Natural killer cell treated with Interleukin-12 subunit alpha and Interleukin-12 subunit beta and Interleukin-15 and Interleukin-18, amount 100 ng/mL, for 72 hours (primary cell): ENCODE data around the gene ETS1. TPM values are rescaled to one million over a fixed set of nuclear protein-coding genes. Genes with fewer than 3 reads are reported as not detected.
A peak's percentile ranks its signal among the peaks of the same experiment; 100 is the strongest.

Experiments used
- ATAC-seq, 2 donors: fragments of 150-1000 bp; cut with Tn5 transposase in 1 of 2; sonication (Bioruptor Pico), chemical (Tn5 transposase) in 1 of 2; 2 replicates each; pipeline ENCODE4 v1.10.0; 2021
- DNase-seq: peaks from one replicate; pipeline ENCODE4 v3.0.0; 2022; ENCODE audit warnings: low spot score
- H3K27ac Mint-ChIP-seq, 2 donors: 1 replicate in 1 of 2; 2 replicates in 1 of 2; pipeline ENCODE4 v1.8.0; 2022; ENCODE audit warnings: mixed read lengths in 2 of 2, mild to moderate bottlenecking in 1 of 2, moderate library complexity in 1 of 2
- H3K27me3 Mint-ChIP-seq, 2 donors: 1 replicate in 1 of 2; 2 replicates in 1 of 2; pipeline ENCODE4 v1.8.0; 2022; ENCODE audit warnings: mixed read lengths in 2 of 2
- H3K36me3 Mint-ChIP-seq: one replicate; pipeline ENCODE4 v1.8.0; 2022; ENCODE audit warnings: mixed read lengths
- H3K4me1 Mint-ChIP-seq, 2 donors: 1 replicate in 1 of 2; 2 replicates in 1 of 2; pipeline ENCODE4 v1.8.0; 2022; ENCODE audit warnings: low read depth in 2 of 2, mixed read lengths in 2 of 2, mild to moderate bottlenecking in 1 of 2
- H3K4me3 Mint-ChIP-seq: one replicate; pipeline ENCODE4 v1.8.0; 2022; ENCODE audit warnings: mixed read lengths
- H3K9me3 Mint-ChIP-seq: 2 replicates; pipeline ENCODE4 v1.8.0; 2022; ENCODE audit warnings: mixed read lengths
- total RNA-seq, 2 donors: library from RNA; stranded (reverse); gene quantifications; one replicate each; pipeline ENCODE4 v1.2.3, GENCODE V29; 2022

ETS1 gene
- total RNA-seq, 2 donors from 2014 or later: 521 to 738 TPM

- Mint-ChIP-seq H3K9me3 (no peaks in the 10 kb centered on the region), H3K4me1 (peaks cover 92 to 97% of the 10 kb centered on the region in 2 donors)
- DNase-seq: no peak
Measured at GRCh38 chr11:128506356-128506755, 81.0 kb downstream of the ETS1 start.

GRCh38 chr11:128505449-128506065 lies 81.8 kb downstream of the ETS1 start:
- Mint-ChIP-seq H3K4me3 (peak overlapping the region; percentile 98), H3K27me3 (no peaks in the 10 kb centered on the region), H3K9me3 (no peaks in the 10 kb centered on the region), H3K27ac (peak overlapping the region; percentile 95 to 96), H3K36me3 (peaks cover 61% of the 10 kb centered on the region), H3K4me1 (peaks cover 93 to 97% of the 10 kb centered on the region in 2 donors)
- no peak for DNase-seq
- no peak for ATAC-seq

More at GRCh38 chr11:128506356-128506755, 81.0 kb downstream of the ETS1 start:
- ATAC-seq: no peak
- peak overlapping the region; percentile 98 for H3K4me3 Mint-ChIP-seq
- no peaks in the 10 kb centered on the region for H3K27me3 Mint-ChIP-seq
- H3K27ac Mint-ChIP-seq: peak overlapping the region; percentile 95 to 96
- peaks cover 57% of the 10 kb centered on the region for H3K36me3 Mint-ChIP-seq

DNA sequence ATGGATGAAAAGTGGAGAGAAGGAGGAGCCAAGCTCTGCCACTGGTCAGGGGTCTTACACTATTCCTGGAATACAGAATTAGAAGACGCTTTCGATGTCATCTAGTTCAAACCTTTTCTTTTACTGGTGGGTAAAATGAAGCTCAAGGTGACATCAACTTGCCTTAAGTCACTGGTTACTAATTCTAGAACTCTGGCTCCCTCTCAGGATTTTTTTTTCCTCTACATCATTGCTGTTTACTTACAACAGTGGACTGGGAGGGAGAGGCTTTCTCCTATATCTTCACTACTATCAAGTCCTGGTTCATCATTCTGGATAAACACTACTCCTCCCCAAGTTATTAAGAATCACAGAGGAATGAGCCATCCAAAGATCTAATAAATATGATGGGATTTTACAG lies 82.9 kb downstream of the ETS1 start:
- Mint-ChIP-seq H3K36me3 (peaks cover 57% of the 10 kb centered on the region), H3K4me1 (peaks cover 91 to 95% of the 10 kb centered on the region in 2 donors), H3K4me3 (peak overlapping the region; percentile 98), H3K9me3 (no peaks in the 10 kb centered on the region), H3K27ac (peak overlapping the region; percentile 95 to 96), H3K27me3 (no peaks in the 10 kb centered on the region)
- no peak for ATAC-seq
- DNase-seq: no peak

DNA sequence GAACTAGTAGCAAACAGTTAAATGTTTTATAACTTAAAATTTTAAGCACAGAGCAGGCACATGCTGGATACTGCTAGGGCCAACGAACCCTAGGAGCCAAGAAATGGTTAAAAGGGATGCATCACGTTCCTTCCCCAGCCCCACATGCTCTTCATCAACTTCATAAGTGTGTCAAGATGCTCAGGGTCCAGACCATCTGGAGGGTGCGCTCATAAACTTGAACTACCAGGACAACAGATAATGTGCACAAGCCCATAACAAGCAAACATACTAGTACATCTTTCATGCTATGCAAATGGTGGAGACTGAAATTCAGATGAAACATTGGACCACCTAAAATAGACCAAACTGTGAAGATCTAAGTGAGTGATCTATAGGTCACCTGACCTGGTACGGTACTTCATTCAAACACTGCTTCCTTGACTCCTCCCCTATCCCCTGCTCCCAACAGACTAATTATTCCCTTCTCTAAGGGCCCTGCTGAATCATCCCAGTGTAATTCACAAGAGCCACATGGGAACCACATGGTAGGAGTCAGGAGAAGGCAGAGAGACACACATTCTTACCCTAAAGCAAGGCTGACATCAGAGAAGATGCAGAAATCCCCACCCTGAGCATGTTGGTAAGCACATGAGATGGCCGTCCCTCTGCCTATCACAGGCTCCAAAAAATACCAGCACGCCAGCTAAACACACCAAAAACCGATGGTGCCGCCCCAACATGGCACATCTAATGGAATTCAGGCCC lies 83.9 kb downstream of the ETS1 start:
- DNase-seq (no peak), ATAC-seq (peak; percentile 31 to 50)
- peaks cover 56% of the 10 kb centered on the region for H3K36me3 Mint-ChIP-seq
- peak overlapping the region; percentile 95 to 96 for H3K27ac Mint-ChIP-seq
- H3K9me3 Mint-ChIP-seq: no peaks in the 10 kb centered on the region
- peak overlapping the region; percentile 98 for H3K4me3 Mint-ChIP-seq
- H3K4me1 Mint-ChIP-seq: peaks cover 91 to 95% of the 10 kb centered on the region in 2 donors
- H3K27me3 Mint-ChIP-seq: no peaks in the 10 kb centered on the region

DNA sequence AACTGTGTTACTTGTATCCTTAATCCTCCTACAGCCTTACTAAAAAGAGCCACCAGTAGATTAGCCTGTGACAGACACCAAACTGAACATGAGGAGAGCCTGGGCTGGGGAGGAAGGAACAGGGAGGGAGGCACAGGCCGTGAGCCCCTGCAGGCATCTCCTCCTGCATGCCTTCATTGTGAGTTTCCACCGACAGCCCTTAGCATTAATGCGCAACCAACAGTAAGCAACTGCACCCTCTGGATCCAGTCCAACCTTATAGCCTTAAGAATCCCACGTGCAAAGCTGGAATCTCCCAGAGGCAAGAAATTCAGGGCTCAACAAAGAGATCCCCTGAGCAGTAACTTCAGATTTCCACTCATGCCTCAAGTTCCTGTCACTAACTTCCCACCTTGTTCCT lies 84.6 kb downstream of the ETS1 start:
- peak overlapping the region; percentile 98 for H3K4me3 Mint-ChIP-seq
- DNase-seq: no peak
- H3K9me3 Mint-ChIP-seq: no peaks in the 10 kb centered on the region
- peaks cover 92 to 95% of the 10 kb centered on the region in 2 donors for H3K4me1 Mint-ChIP-seq
- H3K36me3 Mint-ChIP-seq: peaks cover 53% of the 10 kb centered on the region
- H3K27me3 Mint-ChIP-seq: no peaks in the 10 kb centered on the region
- no peak for ATAC-seq
- H3K27ac Mint-ChIP-seq: peak overlapping the region; percentile 95 to 96

DNA sequence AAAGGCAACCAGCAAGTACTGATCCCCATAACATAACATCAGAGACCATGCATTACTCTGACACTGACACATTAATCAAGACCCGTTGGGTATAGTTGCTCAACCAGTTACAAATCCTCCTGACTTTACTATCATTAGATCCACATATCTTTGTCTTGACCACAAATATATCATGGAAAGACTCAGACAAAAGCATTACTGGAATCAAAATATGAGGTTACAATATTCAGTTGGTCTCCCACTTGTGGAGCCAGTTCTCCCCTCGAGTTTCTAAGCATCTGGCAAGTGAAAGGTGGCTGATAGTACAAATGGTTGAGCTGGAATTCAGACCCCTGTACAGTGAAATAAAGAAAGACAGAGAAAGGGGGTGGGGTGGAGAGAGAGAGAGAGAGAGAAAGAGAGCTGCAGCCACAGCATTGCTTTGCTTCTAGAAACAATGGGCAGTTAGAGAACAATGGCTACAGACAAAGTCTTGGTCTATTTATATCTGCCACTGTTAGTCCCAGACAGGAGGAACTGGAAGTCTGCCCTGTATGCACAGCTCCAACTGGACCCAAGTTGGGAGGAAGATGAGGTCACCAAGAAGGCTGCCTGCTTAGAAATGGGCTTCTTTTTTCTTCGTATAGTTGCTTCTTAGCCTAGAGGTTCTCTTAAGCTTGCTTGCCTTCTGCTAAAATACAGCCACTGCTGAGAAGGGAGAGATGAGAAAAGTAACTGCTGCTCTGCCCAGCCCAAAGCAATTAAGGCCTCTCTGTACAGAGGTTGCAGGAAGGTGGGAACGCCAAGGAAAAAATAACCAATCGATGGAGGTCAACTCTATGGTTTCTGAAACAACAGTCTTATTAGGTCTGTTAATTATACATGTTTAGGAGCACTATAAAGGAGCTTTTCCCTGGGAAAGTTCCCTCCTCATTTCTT lies 85.5 kb downstream of the ETS1 start:
- H3K36me3 Mint-ChIP-seq: peaks cover 53% of the 10 kb centered on the region
- peak overlapping the region; percentile 95 to 96 for H3K27ac Mint-ChIP-seq
- H3K4me3 Mint-ChIP-seq: peak overlapping the region; percentile 98
- ATAC-seq (no peak), DNase-seq (no peak)
- H3K9me3 Mint-ChIP-seq: no peaks in the 10 kb centered on the region
- no peaks in the 10 kb centered on the region for H3K27me3 Mint-ChIP-seq
- peaks cover 92 to 95% of the 10 kb centered on the region in 2 donors for H3K4me1 Mint-ChIP-seq

GRCh38 chr11:128501008-128501407 lies 86.3 kb downstream of the ETS1 start:
- DNase-seq (no peak), ATAC-seq (no peak)
- Mint-ChIP-seq H3K4me3 (peak overlapping the region; percentile 98), H3K36me3 (peaks cover 49% of the 10 kb centered on the region), H3K27ac (peak overlapping the region; percentile 95 to 96), H3K9me3 (no peaks in the 10 kb centered on the region), H3K4me1 (peaks cover 93 to 95% of the 10 kb centered on the region in 2 donors), H3K27me3 (no peaks in the 10 kb centered on the region)

DNA sequence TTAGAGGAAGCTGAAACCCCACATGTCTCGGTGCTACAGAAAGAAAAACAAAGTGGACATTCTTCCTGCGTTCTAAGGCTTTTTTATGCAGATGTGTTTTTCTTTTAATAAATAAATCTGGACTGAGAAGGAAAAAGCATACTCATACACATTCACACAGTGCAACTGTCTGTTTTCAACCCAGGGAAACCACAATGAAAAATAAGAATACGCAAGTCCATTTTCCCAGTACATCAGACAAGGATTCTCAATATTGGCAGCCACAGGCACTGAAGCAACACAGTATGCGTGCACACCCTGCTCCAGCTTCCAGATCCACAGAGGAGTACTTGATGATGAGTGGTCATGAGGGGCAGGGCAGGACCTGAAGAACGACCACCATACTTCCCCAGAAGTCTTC lies 86.9 kb downstream of the ETS1 start:
- ATAC-seq: no peak
- no peaks in the 10 kb centered on the region for H3K9me3 Mint-ChIP-seq
- peaks cover 93 to 95% of the 10 kb centered on the region in 2 donors for H3K4me1 Mint-ChIP-seq
- DNase-seq: no peak
- H3K27me3 Mint-ChIP-seq: no peaks in the 10 kb centered on the region
- H3K27ac Mint-ChIP-seq: peak overlapping the region; percentile 95 to 96
- H3K36me3 Mint-ChIP-seq: peaks cover 53% of the 10 kb centered on the region
- H3K4me3 Mint-ChIP-seq: peak overlapping the region; percentile 98

DNA sequence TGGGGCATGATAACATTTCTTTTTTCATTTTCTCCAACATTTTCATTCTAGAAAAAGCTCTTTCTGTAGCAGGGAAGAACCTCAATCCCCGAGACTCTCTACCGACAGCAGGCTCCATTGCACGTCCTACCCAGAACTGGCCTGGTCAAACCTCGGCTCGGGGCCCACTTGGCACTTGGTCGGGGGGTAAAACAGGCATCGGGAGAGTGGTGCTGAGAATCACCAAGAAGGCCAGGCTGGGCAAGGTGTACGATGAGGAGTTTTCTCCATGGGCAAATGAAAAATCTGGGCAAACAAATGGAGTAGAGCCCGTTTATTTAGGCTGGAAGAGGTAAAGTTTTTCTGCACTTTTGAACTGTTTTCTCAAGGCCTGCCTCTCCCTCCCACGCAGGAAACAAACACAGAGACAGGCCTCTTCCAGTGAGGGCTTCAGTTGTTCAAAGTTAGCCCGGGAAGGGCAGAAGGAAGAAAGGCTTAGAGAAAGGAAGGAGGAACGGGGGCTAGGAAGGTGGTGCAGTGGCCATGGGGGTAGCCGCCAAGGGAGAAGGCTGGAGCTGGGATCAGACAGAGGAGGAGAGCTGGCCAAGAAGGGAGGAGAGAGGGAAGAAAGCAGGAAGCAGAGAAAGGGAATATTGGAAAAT lies 87.6 kb downstream of the ETS1 start:
- Mint-ChIP-seq H3K4me1 (peaks cover 92 to 95% of the 10 kb centered on the region in 2 donors), H3K27me3 (no peaks in the 10 kb centered on the region), H3K9me3 (no peaks in the 10 kb centered on the region), H3K36me3 (peaks cover 50% of the 10 kb centered on the region), H3K27ac (peak overlapping the region; percentile 95 to 96), H3K4me3 (peak overlapping the region; percentile 98)
- DNase-seq: no peak
- ATAC-seq: no peak

- H3K4me3 Mint-ChIP-seq: peak overlapping the region; percentile 98
- peaks cover 51% of the 10 kb centered on the region for H3K36me3 Mint-ChIP-seq
- DNase-seq (no peak), ATAC-seq (no peak)
- H3K4me1 Mint-ChIP-seq: peaks cover 90 to 94% of the 10 kb centered on the region in 2 donors
- no peaks in the 10 kb centered on the region for H3K27me3 Mint-ChIP-seq
- H3K27ac Mint-ChIP-seq: peak overlapping the region; percentile 95 to 96
- no peaks in the 10 kb centered on the region for H3K9me3 Mint-ChIP-seq
Measured at GRCh38 chr11:128498721-128499245, 88.6 kb downstream of the ETS1 start.

DNA sequence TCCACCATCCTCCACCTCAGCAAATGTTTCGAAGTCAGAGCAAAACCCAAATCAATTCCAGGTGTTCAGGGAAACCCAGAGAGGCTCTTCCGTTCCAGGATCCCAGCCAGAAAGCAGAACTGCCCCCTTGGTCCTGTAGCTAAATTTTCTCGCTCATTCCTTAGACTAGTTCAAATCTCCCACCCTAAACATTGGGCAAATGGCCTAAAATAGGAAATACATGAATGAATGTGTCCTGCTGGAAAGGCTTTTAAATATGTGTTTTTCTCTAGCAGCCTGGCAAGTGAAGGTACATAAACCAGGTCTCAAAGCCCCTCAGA lies 89.6 kb downstream of the ETS1 start:
- no peak for ATAC-seq
- no peaks in the 10 kb centered on the region for H3K9me3 Mint-ChIP-seq
- peak overlapping the region; percentile 95 to 96 for H3K27ac Mint-ChIP-seq

GRCh38 chr11:128497061-128497775 lies 90.1 kb downstream of the ETS1 start:
- Mint-ChIP-seq H3K4me3 (peak overlapping the region; percentile 83), H3K4me1 (peaks cover 91 to 94% of the 10 kb centered on the region in 2 donors), H3K27me3 (no peaks in the 10 kb centered on the region), H3K36me3 (peaks cover 48% of the 10 kb centered on the region), H3K9me3 (no peaks in the 10 kb centered on the region), H3K27ac (peak overlapping the region; percentile 95 to 96)
- DNase-seq: no peak
- peak; percentile 54 to 81 for ATAC-seq

More for the DNA sequence above, 89.6 kb downstream of the ETS1 start:
- Mint-ChIP-seq H3K27me3 (no peaks in the 10 kb centered on the region), H3K4me3 (peak overlapping the region; percentile 83), H3K4me1 (peaks cover 91 to 94% of the 10 kb centered on the region in 2 donors), H3K36me3 (peaks cover 46% of the 10 kb centered on the region)
- DNase-seq: no peak
